Tibial nerve (tissue), 4 donors: Measurements from ENCODE around the gene OCIAD2. TPM values are rescaled to one million over a fixed set of nuclear protein-coding genes. Genes with fewer than 3 reads are reported as not detected.

Experiments
- DNase-seq, 2 donors: peaks; one replicate each; pipeline ENCODE4 v3.0.0-alpha.2; 2019; ENCODE audit warnings: low spot score in 2 of 2
- H3K27ac ChIP-seq, 4 donors: fragments of 200-600 bp; sonication (generic) in 3 of 4; one replicate each; pipeline ENCODE4 v1.5.1; 2017 to 2019; ENCODE audit warnings: mild to moderate bottlenecking in 1 of 4
- H3K27me3 ChIP-seq, 2 donors: fragments of 200-600 bp; sonication (generic) in 1 of 2; one replicate each; pipeline versions ENCODE4 v1.5.1 to v1.6.0; 2017 to 2019
- H3K36me3 ChIP-seq, 3 donors: fragments of 200-600 bp; sonication (generic); one replicate each; pipeline ENCODE4 v1.5.1; 2018 to 2019
- H3K4me1 ChIP-seq, 4 donors: fragments of 200-600 bp; sonication (generic) in 3 of 4; one replicate each; pipeline ENCODE4 v1.5.1; 2017 to 2019
- H3K4me3 ChIP-seq, 4 donors: fragments of 200-600 bp; sonication (generic) in 3 of 4; one replicate each; pipeline ENCODE4 v1.5.1; 2017 to 2019; ENCODE audit warnings: mild to moderate bottlenecking in 1 of 4, moderate library complexity in 1 of 4
- H3K9me3 ChIP-seq, 4 donors: fragments of 200-600 bp; sonication (generic) in 3 of 4; one replicate each; pipeline ENCODE4 v1.5.1; 2017 to 2019
- CTCF ChIP-seq, 5 experiments: fragments of 200-600 bp in 3 of 5; fragments of 450-650 bp in 2 of 5; sonication (generic) in 3 of 5; IDR thresholded peaks; one replicate each; pipeline ENCODE4 v1.5.1; 2016 to 2019; ENCODE audit warnings: antibody characterized with exemption in 5 of 5, mild to moderate bottlenecking in 3 of 5, moderate library complexity in 2 of 5
- EP300 ChIP-seq, 2 donors: sonication (generic); formaldehyde crosslinking; IDR thresholded peaks; one replicate each; pipeline ENCODE4 v1.6.1; 2017; ENCODE audit warnings: antibody characterized with exemption in 2 of 2, mild to moderate bottlenecking in 1 of 2
- POLR2A ChIP-seq, 2 donors: fragments of 450-650 bp; IDR thresholded peaks; one replicate each; pipeline ENCODE4 v1.6.1; 2017; ENCODE audit warnings: antibody characterized with exemption in 2 of 2, mild to moderate bottlenecking in 2 of 2, moderate library complexity in 2 of 2
- WGBS, 2 donors: methylation state at CpG; one replicate each; pipeline ENCODE4 v1.1.5; 2018; 5-methylcytosine and 5-hydroxymethylcytosine counted together
- small RNA-seq: library from RNA; depleted of rRNA; stranded (forward); fragments of <200 nt; gene quantifications from one replicate; pipeline ENCODE3, GENCODE V24; 2016
- total RNA-seq, 4 donors: library from RNA; depleted of rRNA; stranded (reverse); fragments of >200 nt; gene quantifications; one replicate each; pipeline ENCODE4 v1.1.0, GENCODE V29; 2016

Gene OCIAD2
- total RNA-seq, 4 donors from 2014 or later = 0.84 to 5.1 (median 2.9) TPM

- H3K27me3 ChIP-seq = no peaks in the 10 kb centered on the region
- H3K9me3 ChIP-seq = no peaks in the 10 kb centered on the region
- H3K36me3 ChIP-seq = peaks cover 0 to 69% (median 0%) of the 10 kb centered on the region in 3 donors
- DNase-seq = no peak
- no peak overlapping the region for H3K27ac ChIP-seq
- TF ChIP-seq EP300 (IDR thresholded peaks at IDR 0.05) = no peak
- no peak for TF ChIP-seq CTCF (IDR thresholded peaks at IDR 0.05)
- TF ChIP-seq POLR2A (IDR thresholded peaks at IDR 0.05) = no peak
- H3K4me1 ChIP-seq = peaks cover 0 to 6% (median 0%) of the 10 kb centered on the region in 4 donors
- H3K4me3 ChIP-seq = no peak overlapping the region
- WGBS, 2 donors = 63 to 64% methylated on average over 2 of the region's 2 CpGs
Observed at GRCh38 chr4:48844843-48845242, 61.7 kb downstream of the OCIAD2 start.

- DNase-seq = no peak
- TF ChIP-seq CTCF (IDR thresholded peaks at IDR 0.05) = no peak
- no peak for TF ChIP-seq POLR2A (IDR thresholded peaks at IDR 0.05)
- no peak for TF ChIP-seq EP300 (IDR thresholded peaks at IDR 0.05)
- Histone ChIP-seq H3K27ac (no peak overlapping the region), H3K4me3 (no peak overlapping the region), H3K27me3 (no peaks in the 10 kb centered on the region), H3K9me3 (no peaks in the 10 kb centered on the region), H3K4me1 (peaks cover 0 to 6% (median 0%) of the 10 kb centered on the region in 4 donors), H3K36me3 (peaks cover 0 to 79% (median 4%) of the 10 kb centered on the region in 3 donors)
- 72 to 84% methylated on average over 9 of the region's 9 CpGs for WGBS, 2 donors
Observed at GRCh38 chr4:48841045-48841827, 65.3 kb downstream of the OCIAD2 start.

- DNase-seq = no peak
- Histone ChIP-seq H3K4me1 (peaks cover 0 to 16% (median 12%) of the 10 kb centered on the region in 4 donors), H3K36me3 (peaks cover 0 to 67% (median 4%) of the 10 kb centered on the region in 3 donors), H3K27ac (no peak overlapping the region), H3K4me3 (no peak overlapping the region), H3K9me3 (no peaks in the 10 kb centered on the region), H3K27me3 (no peaks in the 10 kb centered on the region)
- no peak for TF ChIP-seq CTCF (IDR thresholded peaks at IDR 0.05)
- no peak for TF ChIP-seq POLR2A (IDR thresholded peaks at IDR 0.05)
- no peak for TF ChIP-seq EP300 (IDR thresholded peaks at IDR 0.05)
- 92 to 95% methylated on average over 4 of the region's 4 CpGs for WGBS, 2 donors
Observed at GRCh38 chr4:48836658-48837057, 69.9 kb downstream of the OCIAD2 start.

Small RNAs within 50 kb of the gene (small RNA-seq; reads per million reads assigned to genes)
- not detected for gene AC020593.1
- gene RNU6-158P = not detected

Other genes starting within 250 kb of the OCIAD2 start
- 100 to 1,000 TPM in 2 of 4 donors, 10 to 100 TPM in 2; 88.3 to 122 (median 99.7) TPM for gene FRYL, start 126.5 kb downstream of the OCIAD2 start, total RNA-seq
- 100 to 1,000 TPM in 1 of 4 donors, 10 to 100 TPM in 3; 85.1 to 133 (median 93.4) TPM for gene OCIAD1, start 75.7 kb downstream of the OCIAD2 start, total RNA-seq
- not detected for gene CWH43, start 79.5 kb upstream of the OCIAD2 start, total RNA-seq